Measurements from ENCODE around the gene TRNP1.
"Not testable (repeated sequence)": the region's sequence is repeated elsewhere in the genome, so short reads cannot be mapped to it uniquely, and the experiment has no call there.

TRNP1 gene

GRCh38 chr1:26993237-26994019, at the start of gene TRNP1:
TSS of gene TRNP1 (plus strand) at chr1:26993692. CDS start at chr1:26993787, 95 bp downstream.
- peaks cover 3% of the 10 kb centered on the region for H3K27me3 ChIP-seq (replicated peaks; ENCODE audit: control insufficient read depth, insufficient read depth, low read length)
- peak; percentile 63 for DNase-seq (ENCODE audit: extremely low read depth, insufficient read length)
- no peak for TF ChIP-seq CTCF (IDR thresholded peaks at IDR 0.05; ENCODE audit: insufficient read depth, low read length, poor library complexity, severe bottlenecking)
- H3K4me3 ChIP-seq (replicated peaks; ENCODE audit: low read depth, low read length) = peak within 1 kb of the TSS; percentile 55
- no peaks in the 10 kb centered on the region for H3K36me3 ChIP-seq (ENCODE audit: control insufficient read depth, insufficient read depth, low read length)

DNA sequence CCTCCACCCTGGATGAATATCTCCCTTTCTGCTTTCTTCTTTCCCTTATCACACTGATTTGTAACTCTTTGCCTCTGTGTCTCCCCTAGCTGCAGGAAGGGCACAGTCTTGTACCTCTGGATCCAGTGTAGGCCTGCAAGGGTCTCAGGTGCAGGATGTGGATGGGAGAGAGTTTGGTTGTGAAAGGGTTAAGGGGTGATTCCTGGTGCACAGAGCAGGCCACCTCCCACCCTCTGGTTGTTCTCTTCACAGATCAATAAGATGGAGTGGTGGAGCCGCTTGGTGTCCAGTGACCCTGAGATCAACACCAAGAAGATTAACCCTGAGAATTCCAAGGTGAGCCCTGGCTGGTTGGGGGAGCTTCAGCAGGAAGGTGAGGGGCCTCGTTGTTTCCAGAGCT, 48.4 kb upstream of the TRNP1 start:
- H3K4me3 ChIP-seq (replicated peaks; ENCODE audit: low read depth, low read length) = no peak overlapping the region
- no peak for TF ChIP-seq CTCF (IDR thresholded peaks at IDR 0.05; ENCODE audit: insufficient read depth, low read length, poor library complexity, severe bottlenecking)
- peaks cover 31% of the 10 kb centered on the region for H3K36me3 ChIP-seq (ENCODE audit: control insufficient read depth, insufficient read depth, low read length)

GRCh38 chr1:26945728-26946127, 47.8 kb upstream of the TRNP1 start:
- DNase-seq (ENCODE audit: extremely low read depth, insufficient read length) = no peak
- H3K4me3 ChIP-seq (replicated peaks; ENCODE audit: low read depth, low read length) = no peak overlapping the region
- H3K27me3 ChIP-seq (replicated peaks; ENCODE audit: control insufficient read depth, insufficient read depth, low read length) = no peaks in the 10 kb centered on the region
- H3K36me3 ChIP-seq (ENCODE audit: control insufficient read depth, insufficient read depth, low read length) = peaks cover 31% of the 10 kb centered on the region
- no peak for TF ChIP-seq CTCF (IDR thresholded peaks at IDR 0.05; ENCODE audit: insufficient read depth, low read length, poor library complexity, severe bottlenecking)

More for the DNA sequence above, 48.4 kb upstream of the TRNP1 start:
- no peaks in the 10 kb centered on the region for H3K27me3 ChIP-seq (replicated peaks; ENCODE audit: control insufficient read depth, insufficient read depth, low read length)
- no peak for DNase-seq (ENCODE audit: extremely low read depth, insufficient read length)

DNA sequence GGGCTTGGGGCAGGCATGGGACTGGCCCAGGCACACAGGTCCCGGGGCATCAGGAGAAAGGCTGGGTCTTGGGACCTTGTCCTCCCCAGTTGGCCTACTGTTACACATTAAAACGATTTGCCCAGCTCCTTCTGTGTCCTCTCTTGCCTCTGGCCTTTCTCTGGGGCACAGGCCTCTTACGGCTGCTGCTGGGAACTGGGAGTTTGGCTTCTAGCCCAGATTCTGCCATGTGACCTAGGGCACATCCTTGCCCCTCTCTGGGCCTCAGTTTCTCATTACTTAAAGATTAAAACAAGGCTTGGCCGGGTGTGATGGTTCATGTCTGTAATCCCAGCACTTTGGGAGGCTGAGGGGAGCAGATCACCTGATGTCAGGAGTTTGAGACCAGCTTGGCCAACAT, 47.2 kb upstream of the TRNP1 start:
- DNase-seq (ENCODE audit: extremely low read depth, insufficient read length) = no peak
- no peaks in the 10 kb centered on the region for H3K27me3 ChIP-seq (replicated peaks; ENCODE audit: control insufficient read depth, insufficient read depth, low read length)
- peaks cover 31% of the 10 kb centered on the region for H3K36me3 ChIP-seq (ENCODE audit: control insufficient read depth, insufficient read depth, low read length)
- H3K4me3 ChIP-seq (replicated peaks; ENCODE audit: low read depth, low read length) = no peak overlapping the region
- TF ChIP-seq CTCF (IDR thresholded peaks at IDR 0.05; ENCODE audit: insufficient read depth, low read length, poor library complexity, severe bottlenecking) = no peak

GRCh38 chr1:26948725-26949057, 44.8 kb upstream of the TRNP1 start:
- DNase-seq (ENCODE audit: extremely low read depth, insufficient read length); H3K27me3 ChIP-seq (replicated peaks; ENCODE audit: control insufficient read depth, insufficient read depth, low read length); H3K4me3 ChIP-seq (replicated peaks; ENCODE audit: low read depth, low read length): not testable (repeated sequence)
- peaks cover 19% of the 10 kb centered on the region for H3K36me3 ChIP-seq (ENCODE audit: control insufficient read depth, insufficient read depth, low read length)

- Histone ChIP-seq H3K36me3 (ENCODE audit: control insufficient read depth, insufficient read depth, low read length) (peaks cover 15% of the 10 kb centered on the region), H3K27me3 (replicated peaks; ENCODE audit: control insufficient read depth, insufficient read depth, low read length) (no peaks in the 10 kb centered on the region)
- TF ChIP-seq CTCF (IDR thresholded peaks at IDR 0.05; ENCODE audit: insufficient read depth, low read length, poor library complexity, severe bottlenecking) = no peak
These were observed 44.1 kb upstream of the TRNP1 start for GRCh38 chr1:26949266-26949925.

More at GRCh38 chr1:26949266-26949925, 44.1 kb upstream of the TRNP1 start:
- no peak for DNase-seq (ENCODE audit: extremely low read depth, insufficient read length)
- no peak overlapping the region for H3K4me3 ChIP-seq (replicated peaks; ENCODE audit: low read depth, low read length)

Data from GM06990 (cell line).